GM12878 (cell line): Measurements from ENCODE around the gene ANKFY1. TPM values are rescaled to one million over a fixed set of nuclear protein-coding genes. Genes with fewer than 3 reads are reported as not detected.

Source experiments
- ATAC-seq: fragments of 200-7000 bp; cut with Tn5 transposase; 3 replicates; pipeline ENCODE4 v1.9.1; 2020; ENCODE audit warnings: mild to moderate bottlenecking, moderate library complexity
- BruUV-seq: library from RNA; stranded (reverse); fragments of 400-500 nt; replicated peaks from 2 replicates; lab custom pipeline; 2021; lab: Mats Ljungman, UMichigan
- CTCF ChIA-PET: fragments of 300-600 bp; sonication (Branson Sonifier 250); formaldehyde crosslinking; extraction: SDS; loops from one replicate; lab custom pipeline; 2021; ENCODE audit warnings: inconsistent platforms; lab: Yijun Ruan, JAX
- POLR2A ChIA-PET: fragments of 350-600 bp; formaldehyde crosslinking; extraction: SDS; loops from one replicate; lab custom pipeline; 2021; ENCODE audit warnings: inconsistent platforms; lab: Charles Lee
- RAD21 ChIA-PET: fragments of 300-600 bp; sonication (Branson Sonifier 250); formaldehyde crosslinking; loops from one replicate; lab custom pipeline; 2023; ENCODE audit warnings: antibody characterized with exemption; ENCODE audit not compliant: unreplicated experiment; lab: Charles Lee
- SMC1A ChIA-PET: fragments of 300-600 bp; sonication (Branson Sonifier 250); formaldehyde crosslinking; loops from one replicate; lab custom pipeline; 2023; ENCODE audit not compliant: unreplicated experiment, uncharacterized antibody; lab: Charles Lee
- DNase-seq: peaks from one replicate; pipeline ENCODE4 v3.0.0-alpha.2; 2011; ENCODE audit warnings: low read depth, low spot score
- FAIRE-seq: peaks from 3 replicates; lab custom pipeline; 2011; peaks lifted over from hg19 to GRCh38; lab: Jason Lieb, UNC
- H2AFZ ChIP-seq: 2 replicates; pipeline ENCODE4 v1.6.0; 2011; ENCODE audit warnings: low read depth, low read length, control low read depth; ENCODE audit not compliant: control insufficient read depth
- H3K27ac ChIP-seq: 2 replicates; pipeline ENCODE4 v1.5.1; 2011; ENCODE audit warnings: control low read depth; ENCODE audit not compliant: control insufficient read depth, insufficient read depth
- H3K27me3 ChIP-seq, 2 experiments: replicated peaks in 1 of 2; 2 replicates each; pipeline versions ENCODE4 v1.6.0 to v1.6.1; 2011; ENCODE audit warnings: low read length in 1 of 2; ENCODE audit not compliant: control insufficient read depth in 2 of 2, insufficient read depth in 2 of 2
- H3K36me3 ChIP-seq, 2 experiments: 2 replicates each; pipeline ENCODE4 v1.5.1; 2011; ENCODE audit warnings: low read length in 1 of 2; ENCODE audit not compliant: control insufficient read depth in 2 of 2, insufficient read depth in 2 of 2
- H3K4me1 ChIP-seq: 2 replicates; pipeline ENCODE4 v1.6.1; 2011; ENCODE audit warnings: mild to moderate bottlenecking, low read length, moderate library complexity, mixed read lengths; ENCODE audit not compliant: control insufficient read depth, insufficient read depth
- H3K4me2 ChIP-seq: 2 replicates; pipeline ENCODE4 v1.6.0; 2011; ENCODE audit warnings: control low read depth; ENCODE audit not compliant: control insufficient read depth, insufficient read depth
- H3K4me3 ChIP-seq: fragments of 200-600 bp; sonication (generic); 2 replicates; pipeline ENCODE4 v1.5.1; 2016
- H3K79me2 ChIP-seq: 2 replicates; pipeline ENCODE4 v1.6.0; 2011; ENCODE audit warnings: low read length; ENCODE audit not compliant: control insufficient read depth, insufficient read depth
- H3K9ac ChIP-seq: 2 replicates; pipeline ENCODE4 v1.8.0; 2011; ENCODE audit warnings: low read length, control low read depth, mixed read lengths; ENCODE audit not compliant: control insufficient read depth, insufficient read depth
- H3K9me3 ChIP-seq: replicated peaks from 3 replicates; pipeline ENCODE4 v1.5.1; 2011; ENCODE audit warnings: mild to moderate bottlenecking, low read length; ENCODE audit not compliant: control insufficient read depth, insufficient read depth
- H4K20me1 ChIP-seq: 2 replicates; pipeline ENCODE4 v1.6.0; 2011; ENCODE audit not compliant: control insufficient read depth, insufficient read depth
- BACH1 ChIP-seq: fragments of 450-650 bp; IDR thresholded peaks from 2 replicates; pipeline ENCODE4 v1.6.1; 2017; ENCODE audit warnings: mild to moderate bottlenecking, borderline replicate concordance
- IKZF1 ChIP-seq: fragments of 450-650 bp; conservative IDR thresholded peaks from 2 replicates; pipeline ENCODE4 v1.6.1; 2017; ENCODE audit warnings: antibody characterized with exemption, mild to moderate bottlenecking
- KLF5 ChIP-seq: fragments of 450-650 bp; IDR thresholded peaks from 2 replicates; pipeline ENCODE4 v1.6.1; 2014; ENCODE audit warnings: mild to moderate bottlenecking; ENCODE audit not compliant: partially characterized antibody
- NFIC ChIP-seq: IDR thresholded peaks from 2 replicates; pipeline ENCODE4 v1.6.1; 2012; ENCODE audit warnings: low read depth, mild to moderate bottlenecking, inconsistent platforms, low read length, moderate library complexity
- NFYA ChIP-seq: IDR thresholded peaks from 2 replicates; pipeline ENCODE4 v1.6.1; 2011; ENCODE audit warnings: low read depth, mild to moderate bottlenecking, low read length, improper control_type of control experiment, borderline replicate concordance
- NR2F1 ChIP-seq: fragments of 450-650 bp; conservative IDR thresholded peaks from 2 replicates; pipeline ENCODE4 v1.6.1; 2017; ENCODE audit warnings: mild to moderate bottlenecking
- PBX3 ChIP-seq: IDR thresholded peaks from 2 replicates; pipeline ENCODE4 v1.6.1; 2011; ENCODE audit warnings: mild to moderate bottlenecking, low read depth, low read length, moderate library complexity; ENCODE audit not compliant: insufficient replicate concordance
- POLR2A ChIP-seq: IDR thresholded peaks from 2 replicates; pipeline ENCODE4 v1.6.1; 2011; ENCODE audit warnings: low read depth, mild to moderate bottlenecking, low read length
- SPI1 ChIP-seq: IDR thresholded peaks from 2 replicates; pipeline ENCODE4 v1.6.1; 2011; ENCODE audit warnings: low read depth, mild to moderate bottlenecking, low read length, moderate library complexity, borderline replicate concordance; ENCODE audit not compliant: insufficient read depth
- SREBF2 ChIP-seq: IDR thresholded peaks from 2 replicates; pipeline ENCODE4 v1.6.1; 2012; ENCODE audit warnings: mild to moderate bottlenecking, low read length
- ZNF24 ChIP-seq: fragments of 450-650 bp; IDR thresholded peaks from 2 replicates; pipeline ENCODE4 v1.6.1; 2017; ENCODE audit warnings: antibody characterized with exemption, mild to moderate bottlenecking
- ZNF274 ChIP-seq: IDR thresholded peaks from one replicate; pipeline ENCODE4 v1.8.0; 2011; ENCODE audit not compliant: insufficient read length, insufficient read depth
- WGBS: methylation state at CpG from one replicate; pipeline ENCODE4 v1.1.6; 2016; ENCODE audit warnings: low lambda C conversion rate; ENCODE audit not compliant: insufficient replicate concordance, insufficient coverage; ENCODE audit errors: missing lambda C conversion rate; 5-methylcytosine and 5-hydroxymethylcytosine counted together
- in situ Hi-C: fragments of 300-500 bp; cut with MboI; formaldehyde crosslinking; loops from 9 replicates; pipeline ENCODE4 v1.14.3; 2018; ENCODE audit warnings: mixed read lengths
- intact Hi-C: fragments of 100-400 bp; cut with micrococcal nuclease; formaldehyde crosslinking; loops from one replicate; pipeline ENCODE4 v1.14.2; 2022; ENCODE audit not compliant: unreplicated experiment
- polyA plus RNA-seq, 11 experiments: library from polyadenylated mRNA; depleted of rRNA in 4 of 11; unstranded in 6 of 11; stranded (reverse) in 5 of 11; fragments of >200 nt; fragmentation: Nextera tagmentation in 4 of 11; fragmentation: Illumina TruSeq in 1 of 11; extraction: Ambion mirVana in 4 of 11; extraction: Trizol in 1 of 11; gene quantifications; 1 replicate in 1 of 11; 2 replicates in 10 of 11; pipeline versions ENCODE4 v1.2.1 to v1.2.3, GENCODE V29; 2011 to 2016; ENCODE audit warnings: inconsistent platforms in 2 of 11, missing spikeins in 2 of 11, low read depth in 1 of 11
- total RNA-seq, 4 experiments: library from RNA; depleted of rRNA in 3 of 4; stranded (reverse); fragments of >200 nt in 3 of 4; fragmentation: Illumina TruSeq in 1 of 4; extraction: Trizol in 1 of 4; gene quantifications; 2 replicates each; pipeline versions ENCODE4 v1.2.1 to v1.2.3, GENCODE V29; 2013 to 2021
- TF ChIP-seq, protein P1 (sequence below): fragments of 450-650 bp; IDR thresholded peaks from 2 replicates; pipeline ENCODE4 v1.6.1; 2018; ENCODE audit warnings: borderline replicate concordance, mild to moderate bottlenecking; ENCODE audit not compliant: partially characterized antibody
- TF ChIP-seq, protein P2 (sequence below): fragments of 450-650 bp; IDR thresholded peaks from 2 replicates; pipeline ENCODE4 v1.6.1; 2017; ENCODE audit warnings: mild to moderate bottlenecking, low read depth, inconsistent platforms; ENCODE audit not compliant: poor library complexity, severe bottlenecking
- TF ChIP-seq, protein P3 (sequence below): IDR thresholded peaks from 2 replicates; pipeline ENCODE4 v1.6.1; 2011; ENCODE audit warnings: borderline replicate concordance, low read depth, mild to moderate bottlenecking, moderate library complexity, low read length; ENCODE audit not compliant: insufficient read depth, poor library complexity, severe bottlenecking

ANKFY1 gene
- total and polyA plus RNA-seq, 10 of the 15 experiments (the other 5 are each of a cell fraction or from before 2014, with no cell fraction given): 3.0 to 27.7 (median 16.4) TPM

DNA sequence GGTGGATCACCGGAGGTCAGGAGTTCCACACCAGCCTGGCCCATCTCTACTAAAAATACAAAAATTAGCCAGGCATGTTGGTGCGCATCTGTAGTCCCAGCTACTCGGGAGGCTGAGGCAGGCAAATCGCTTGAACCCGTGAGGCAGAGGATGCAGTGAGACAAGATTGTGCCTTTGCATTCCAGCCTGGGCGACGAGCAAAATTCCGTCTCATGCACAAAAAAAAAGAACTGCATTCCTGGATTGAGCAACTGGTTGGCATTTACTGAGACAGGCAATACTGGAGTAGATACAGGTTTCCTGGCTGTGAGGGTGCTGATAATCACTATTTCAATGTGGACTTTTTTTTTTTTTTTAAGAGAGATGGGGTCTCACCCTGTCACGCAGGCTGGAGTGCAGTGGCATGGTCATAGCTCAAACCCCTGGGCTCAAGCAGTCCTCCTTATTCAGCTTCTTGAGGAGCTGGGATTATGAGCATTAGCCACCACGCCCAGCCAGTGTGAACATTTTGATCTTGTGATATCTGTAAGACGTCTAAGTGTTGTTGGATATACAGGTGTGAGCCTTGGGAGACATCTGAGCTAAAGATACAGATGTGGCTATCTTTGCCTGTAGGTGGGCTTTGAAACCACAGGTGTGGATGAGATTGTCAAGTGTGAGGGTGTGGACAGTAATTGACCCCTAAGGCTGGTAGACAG is 115.0 kb downstream of the ANKFY1 start:
- Histone ChIP-seq H2AFZ (no peak overlapping the region), H3K4me1 (peaks cover 7% of the 10 kb centered on the region; the same call in 1 of the 2 replicates), H3K4me3 (no peak overlapping the region), H3K9ac (no peak overlapping the region), H3K4me2 (no peak overlapping the region), H4K20me1 (no peaks in the 10 kb centered on the region), H3K79me2 (peaks cover 10% of the 10 kb centered on the region), H3K36me3 (no peaks in the 10 kb centered on the region), H3K9me3 (no peaks in the 10 kb centered on the region), H3K27me3 (no peaks in the 10 kb centered on the region), H3K27ac (no peak overlapping the region)
- FAIRE-seq (no peak), ATAC-seq (no peak), DNase-seq (no peak)
- ChIA-PET CTCF (no interaction called here), RAD21 (no interaction called here), POLR2A (interaction anchor here (0.7 kb wide), 2 partner anchors 195 to 429 kb away, joined by 3 to 4 read pairs; no protein-coding TSS in a partner anchor), SMC1A (no interaction called here)
- no TSS peak for BruUV-seq
- intact Hi-C loops: no loop called here
- TF ChIP-seq SPI1 (no peak), IKZF1 (no peak), ZNF24 (no peak), BACH1 (no peak), POLR2A (no peak), NFIC (no peak), NFYA (no peak), NR2F1 (no peak), KLF5 (no peak), ZNF274 (no peak), SREBF2 (no peak), PBX3 (no peak)
- TF ChIP-seq, protein P1, sequence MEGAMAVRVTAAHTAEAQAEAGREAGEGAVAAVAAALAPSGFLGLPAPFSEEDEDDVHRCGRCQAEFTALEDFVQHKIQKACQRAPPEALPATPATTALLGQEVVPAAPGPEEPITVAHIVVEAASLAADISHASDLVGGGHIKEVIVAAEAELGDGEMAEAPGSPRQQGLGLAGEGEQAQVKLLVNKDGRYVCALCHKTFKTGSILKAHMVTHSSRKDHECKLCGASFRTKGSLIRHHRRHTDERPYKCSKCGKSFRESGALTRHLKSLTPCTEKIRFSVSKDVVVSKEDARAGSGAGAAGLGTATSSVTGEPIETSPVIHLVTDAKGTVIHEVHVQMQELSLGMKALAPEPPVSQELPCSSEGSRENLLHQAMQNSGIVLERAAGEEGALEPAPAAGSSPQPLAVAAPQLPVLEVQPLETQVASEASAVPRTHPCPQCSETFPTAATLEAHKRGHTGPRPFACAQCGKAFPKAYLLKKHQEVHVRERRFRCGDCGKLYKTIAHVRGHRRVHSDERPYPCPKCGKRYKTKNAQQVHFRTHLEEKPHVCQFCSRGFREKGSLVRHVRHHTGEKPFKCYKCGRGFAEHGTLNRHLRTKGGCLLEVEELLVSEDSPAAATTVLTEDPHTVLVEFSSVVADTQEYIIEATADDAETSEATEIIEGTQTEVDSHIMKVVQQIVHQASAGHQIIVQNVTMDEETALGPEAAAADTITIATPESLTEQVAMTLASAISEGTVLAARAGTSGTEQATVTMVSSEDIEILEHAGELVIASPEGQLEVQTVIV: no peak
- TF ChIP-seq, protein P2, sequence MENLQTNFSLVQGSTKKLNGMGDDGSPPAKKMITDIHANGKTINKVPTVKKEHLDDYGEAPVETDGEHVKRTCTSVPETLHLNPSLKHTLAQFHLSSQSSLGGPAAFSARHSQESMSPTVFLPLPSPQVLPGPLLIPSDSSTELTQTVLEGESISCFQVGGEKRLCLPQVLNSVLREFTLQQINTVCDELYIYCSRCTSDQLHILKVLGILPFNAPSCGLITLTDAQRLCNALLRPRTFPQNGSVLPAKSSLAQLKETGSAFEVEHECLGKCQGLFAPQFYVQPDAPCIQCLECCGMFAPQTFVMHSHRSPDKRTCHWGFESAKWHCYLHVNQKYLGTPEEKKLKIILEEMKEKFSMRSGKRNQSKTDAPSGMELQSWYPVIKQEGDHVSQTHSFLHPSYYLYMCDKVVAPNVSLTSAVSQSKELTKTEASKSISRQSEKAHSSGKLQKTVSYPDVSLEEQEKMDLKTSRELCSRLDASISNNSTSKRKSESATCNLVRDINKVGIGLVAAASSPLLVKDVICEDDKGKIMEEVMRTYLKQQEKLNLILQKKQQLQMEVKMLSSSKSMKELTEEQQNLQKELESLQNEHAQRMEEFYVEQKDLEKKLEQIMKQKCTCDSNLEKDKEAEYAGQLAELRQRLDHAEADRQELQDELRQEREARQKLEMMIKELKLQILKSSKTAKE: no peak
- TF ChIP-seq, protein P3, sequence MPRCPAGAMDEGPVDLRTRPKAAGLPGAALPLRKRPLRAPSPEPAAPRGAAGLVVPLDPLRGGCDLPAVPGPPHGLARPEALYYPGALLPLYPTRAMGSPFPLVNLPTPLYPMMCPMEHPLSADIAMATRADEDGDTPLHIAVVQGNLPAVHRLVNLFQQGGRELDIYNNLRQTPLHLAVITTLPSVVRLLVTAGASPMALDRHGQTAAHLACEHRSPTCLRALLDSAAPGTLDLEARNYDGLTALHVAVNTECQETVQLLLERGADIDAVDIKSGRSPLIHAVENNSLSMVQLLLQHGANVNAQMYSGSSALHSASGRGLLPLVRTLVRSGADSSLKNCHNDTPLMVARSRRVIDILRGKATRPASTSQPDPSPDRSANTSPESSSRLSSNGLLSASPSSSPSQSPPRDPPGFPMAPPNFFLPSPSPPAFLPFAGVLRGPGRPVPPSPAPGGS: no peak
- in situ Hi-C loops: no loop called here
- WGBS: 84% methylated on average over 11 of the region's 11 CpGs
